ENCODE results near the gene DMD.
"Not testable (repeated sequence)": the region's sequence is repeated elsewhere in the genome, so short reads cannot be mapped to it uniquely, and the experiment has no call there.

Gene DMD

GRCh38 chrX:31377821-31378220 lies 1833.5 kb downstream of the DMD start:
- not testable (repeated sequence) for H3K27me3 Mint-ChIP-seq (ENCODE audit: low read depth); H3K9me3 Mint-ChIP-seq; H3K27ac Mint-ChIP-seq; DNase-seq (ENCODE audit: low spot score); H3K4me1 Mint-ChIP-seq (ENCODE audit: low read depth); H3K4me3 Mint-ChIP-seq; H3K36me3 Mint-ChIP-seq (ENCODE audit: low read depth)

- DNase-seq (ENCODE audit: low spot score): no peak
- Mint-ChIP-seq H3K9me3 (no peaks in the 10 kb centered on the region), H3K36me3 (ENCODE audit: low read depth) (no peaks in the 10 kb centered on the region), H3K27me3 (ENCODE audit: low read depth) (no peaks in the 10 kb centered on the region), H3K27ac (no peak overlapping the region), H3K4me3 (no peak overlapping the region), H3K4me1 (ENCODE audit: low read depth) (no peaks in the 10 kb centered on the region)
Measured at GRCh38 chrX:31376408-31377022, 1834.8 kb downstream of the DMD start.

- DNase-seq (ENCODE audit: low spot score): no peak
- Mint-ChIP-seq H3K4me3 (no peak overlapping the region), H3K27ac (no peak overlapping the region), H3K36me3 (ENCODE audit: low read depth) (no peaks in the 10 kb centered on the region), H3K9me3 (no peaks in the 10 kb centered on the region), H3K27me3 (ENCODE audit: low read depth) (no peaks in the 10 kb centered on the region), H3K4me1 (ENCODE audit: low read depth) (no peaks in the 10 kb centered on the region)
Measured at GRCh38 chrX:31374786-31375185, 1836.6 kb downstream of the DMD start.

- Mint-ChIP-seq H3K27ac (no peak overlapping the region), H3K4me3 (no peak overlapping the region), H3K36me3 (ENCODE audit: low read depth) (no peaks in the 10 kb centered on the region), H3K27me3 (ENCODE audit: low read depth) (no peaks in the 10 kb centered on the region), H3K9me3 (no peaks in the 10 kb centered on the region), H3K4me1 (ENCODE audit: low read depth) (no peaks in the 10 kb centered on the region)
- no peak for DNase-seq (ENCODE audit: low spot score)
Measured at GRCh38 chrX:31371956-31372355, 1839.4 kb downstream of the DMD start.

DNA sequence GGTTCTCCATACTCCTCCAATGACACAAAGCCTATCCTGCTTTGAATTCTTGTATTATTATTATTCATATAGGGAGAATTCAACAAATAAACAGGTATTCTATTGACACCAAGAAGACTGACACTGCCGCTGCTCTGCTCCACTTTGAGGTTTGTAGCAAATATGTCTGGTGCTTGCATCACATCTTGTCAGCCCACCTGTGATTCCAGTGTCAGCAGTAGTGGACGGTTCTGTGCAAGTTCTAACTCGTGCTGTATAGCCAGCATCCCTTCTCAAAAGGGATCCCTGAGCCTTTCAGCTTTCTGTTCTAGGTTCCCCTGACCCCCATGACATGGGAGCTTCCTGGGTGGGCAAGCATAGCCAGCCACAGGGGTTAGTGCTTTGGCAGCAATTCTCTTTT lies 1843.5 kb downstream of the DMD start:
- Mint-ChIP-seq H3K27me3 (ENCODE audit: low read depth) (no peaks in the 10 kb centered on the region), H3K36me3 (ENCODE audit: low read depth) (no peaks in the 10 kb centered on the region), H3K9me3 (no peaks in the 10 kb centered on the region), H3K4me1 (ENCODE audit: low read depth) (no peaks in the 10 kb centered on the region), H3K4me3 (no peak overlapping the region), H3K27ac (no peak overlapping the region)
- no peak for DNase-seq (ENCODE audit: low spot score)

DNA sequence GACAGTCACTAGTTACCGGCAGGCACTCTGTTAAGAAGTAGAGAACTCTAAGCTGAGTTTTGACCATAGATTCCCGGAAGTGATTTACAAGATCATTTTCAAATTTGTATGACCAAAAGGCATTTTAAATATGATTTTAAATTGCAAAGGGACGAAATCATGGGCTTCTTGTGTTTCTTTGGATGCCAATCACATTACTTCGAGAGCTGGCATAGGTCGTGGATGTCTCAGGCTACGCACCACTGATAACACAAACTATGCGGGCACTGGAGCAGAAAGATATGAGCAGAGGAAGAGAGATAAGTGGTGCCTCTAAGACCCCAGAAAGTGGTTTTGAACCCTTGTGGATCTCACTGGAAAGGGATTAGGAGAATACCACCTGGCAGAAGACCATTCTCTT lies 1845.3 kb downstream of the DMD start:
- no peak for DNase-seq (ENCODE audit: low spot score)
- Mint-ChIP-seq H3K4me3 (no peak overlapping the region), H3K27me3 (ENCODE audit: low read depth) (no peaks in the 10 kb centered on the region), H3K36me3 (ENCODE audit: low read depth) (no peaks in the 10 kb centered on the region), H3K4me1 (ENCODE audit: low read depth) (no peaks in the 10 kb centered on the region), H3K9me3 (no peaks in the 10 kb centered on the region), H3K27ac (no peak overlapping the region)

GRCh38 chrX:31356275-31357212 lies 1854.8 kb downstream of the DMD start:
- Mint-ChIP-seq H3K36me3 (ENCODE audit: low read depth) (no peaks in the 10 kb centered on the region), H3K4me3 (no peak overlapping the region), H3K27ac (no peak overlapping the region), H3K27me3 (ENCODE audit: low read depth) (no peaks in the 10 kb centered on the region), H3K9me3 (no peaks in the 10 kb centered on the region), H3K4me1 (ENCODE audit: low read depth) (no peaks in the 10 kb centered on the region)
- DNase-seq (ENCODE audit: low spot score): no peak

- H3K9me3 Mint-ChIP-seq: no peaks in the 10 kb centered on the region
- no peak overlapping the region for H3K27ac Mint-ChIP-seq
- DNase-seq (ENCODE audit: low spot score): no peak
- H3K27me3 Mint-ChIP-seq (ENCODE audit: low read depth): no peaks in the 10 kb centered on the region
- H3K4me3 Mint-ChIP-seq: no peak overlapping the region
- H3K4me1 Mint-ChIP-seq (ENCODE audit: low read depth): no peaks in the 10 kb centered on the region
- no peaks in the 10 kb centered on the region for H3K36me3 Mint-ChIP-seq (ENCODE audit: low read depth)
Measured at GRCh38 chrX:31355206-31355955, 1856.0 kb downstream of the DMD start.

DNA sequence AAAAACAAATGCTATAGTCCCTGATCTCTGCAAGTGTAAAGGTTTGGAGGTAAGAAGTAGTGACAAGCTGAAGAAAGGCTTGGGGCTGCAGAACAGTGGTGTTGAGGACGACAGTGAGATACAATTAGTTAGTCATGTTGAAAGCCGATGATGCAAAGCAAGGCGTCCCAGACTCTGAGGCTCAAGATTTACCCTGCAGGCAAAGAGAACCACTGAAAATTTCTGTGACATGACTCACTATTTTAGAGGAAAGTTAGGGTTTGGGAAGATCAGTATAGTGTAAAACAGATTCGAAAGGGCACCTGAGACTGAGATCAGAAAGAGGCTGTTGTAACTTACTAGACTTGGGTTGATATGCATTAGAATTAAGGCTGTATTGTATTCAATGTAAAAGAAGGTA lies 1858.3 kb downstream of the DMD start:
- H3K36me3 Mint-ChIP-seq (ENCODE audit: low read depth): no peaks in the 10 kb centered on the region
- no peaks in the 10 kb centered on the region for H3K9me3 Mint-ChIP-seq
- no peak overlapping the region for H3K27ac Mint-ChIP-seq
- DNase-seq (ENCODE audit: low spot score): no peak
- H3K4me3 Mint-ChIP-seq: no peak overlapping the region
- H3K27me3 Mint-ChIP-seq (ENCODE audit: low read depth): no peaks in the 10 kb centered on the region
- no peaks in the 10 kb centered on the region for H3K4me1 Mint-ChIP-seq (ENCODE audit: low read depth)

DNA sequence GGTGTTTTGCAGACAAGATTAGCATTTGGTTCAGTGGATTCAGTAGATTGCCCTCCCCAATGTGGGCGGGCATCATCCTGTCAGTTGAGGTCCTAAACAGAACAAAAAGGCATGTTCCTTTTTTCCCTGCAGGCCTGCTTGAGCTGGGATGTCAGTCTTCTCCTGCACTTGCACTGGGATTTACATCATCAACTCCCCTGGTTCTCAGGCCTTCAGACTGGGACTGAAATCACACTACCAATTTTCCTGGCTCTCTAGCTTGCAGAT lies 1860.6 kb downstream of the DMD start:
- Mint-ChIP-seq H3K27ac (no peak overlapping the region), H3K4me3 (no peak overlapping the region), H3K36me3 (ENCODE audit: low read depth) (no peaks in the 10 kb centered on the region), H3K4me1 (ENCODE audit: low read depth) (no peaks in the 10 kb centered on the region), H3K27me3 (ENCODE audit: low read depth) (no peaks in the 10 kb centered on the region), H3K9me3 (no peaks in the 10 kb centered on the region)
- DNase-seq (ENCODE audit: low spot score): no peak

DNA sequence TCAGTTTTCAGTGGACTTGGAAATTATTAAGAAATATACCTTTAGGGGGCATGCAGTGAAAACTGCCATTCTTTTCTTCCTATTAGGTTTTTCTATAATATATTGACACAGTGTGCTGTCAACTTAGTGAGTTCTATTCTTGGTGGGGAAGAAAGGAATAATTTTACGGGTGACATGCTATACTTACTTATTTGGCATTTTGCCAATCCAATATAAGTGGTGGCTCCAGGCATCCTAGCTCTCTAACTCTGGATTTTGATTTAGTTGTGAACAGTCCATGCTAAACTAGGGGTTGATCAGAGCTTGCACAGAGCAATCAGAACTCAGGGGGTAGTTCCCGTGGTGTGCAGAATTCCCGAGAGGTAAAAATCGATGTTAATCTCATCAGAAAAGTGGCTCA lies 1861.8 kb downstream of the DMD start:
- DNase-seq (ENCODE audit: low spot score): no peak
- H3K4me3 Mint-ChIP-seq: no peak overlapping the region
- no peaks in the 10 kb centered on the region for H3K9me3 Mint-ChIP-seq
- H3K27me3 Mint-ChIP-seq (ENCODE audit: low read depth): no peaks in the 10 kb centered on the region
- no peaks in the 10 kb centered on the region for H3K36me3 Mint-ChIP-seq (ENCODE audit: low read depth)
- H3K27ac Mint-ChIP-seq: no peak overlapping the region
- H3K4me1 Mint-ChIP-seq (ENCODE audit: low read depth): no peaks in the 10 kb centered on the region

DNA sequence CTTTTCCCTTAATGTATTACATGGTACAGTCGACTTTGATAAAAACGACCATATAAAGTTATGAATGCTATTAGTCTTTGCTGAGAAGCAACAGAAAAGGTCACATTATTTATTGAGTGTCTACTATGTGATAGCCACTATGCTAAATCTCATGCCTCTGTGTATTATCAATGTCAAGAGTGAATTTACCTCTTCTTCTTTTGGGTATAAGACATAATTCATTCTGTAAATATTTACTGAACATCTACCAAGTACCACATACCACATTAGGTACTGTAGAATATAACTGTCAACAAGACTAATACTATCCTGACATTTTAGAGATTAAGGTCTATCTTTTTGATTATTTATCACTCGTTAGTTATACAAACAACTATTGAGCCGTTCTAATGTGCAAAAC lies 1870.8 kb downstream of the DMD start:
- no peaks in the 10 kb centered on the region for H3K36me3 Mint-ChIP-seq (ENCODE audit: low read depth)
- no peaks in the 10 kb centered on the region for H3K27me3 Mint-ChIP-seq (ENCODE audit: low read depth)
- no peaks in the 10 kb centered on the region for H3K9me3 Mint-ChIP-seq
- no peak overlapping the region for H3K27ac Mint-ChIP-seq
- H3K4me3 Mint-ChIP-seq: no peak overlapping the region
- no peaks in the 10 kb centered on the region for H3K4me1 Mint-ChIP-seq (ENCODE audit: low read depth)
- DNase-seq (ENCODE audit: low spot score): no peak

DNA sequence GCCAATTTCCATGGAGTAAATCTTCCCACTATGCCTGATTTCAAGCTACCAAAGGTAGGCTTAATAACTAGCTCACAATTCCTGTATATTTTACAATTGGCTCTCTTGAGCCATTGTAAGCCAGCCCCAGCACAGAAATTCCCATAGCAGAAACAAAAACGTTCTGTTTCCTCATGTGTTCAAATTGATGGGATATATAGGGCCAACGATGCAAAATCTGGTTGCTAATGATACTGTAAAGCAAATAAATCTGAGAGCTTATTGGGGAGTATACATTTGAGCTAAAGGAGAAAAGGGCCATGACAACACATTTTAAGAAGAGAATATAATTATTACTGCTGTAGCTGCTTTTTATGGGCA lies 1872.4 kb downstream of the DMD start:
- no peak for DNase-seq (ENCODE audit: low spot score)
- Mint-ChIP-seq H3K4me1 (ENCODE audit: low read depth) (no peaks in the 10 kb centered on the region), H3K27me3 (ENCODE audit: low read depth) (no peaks in the 10 kb centered on the region), H3K4me3 (no peak overlapping the region), H3K36me3 (ENCODE audit: low read depth) (no peaks in the 10 kb centered on the region), H3K27ac (no peak overlapping the region), H3K9me3 (no peaks in the 10 kb centered on the region)

DNA sequence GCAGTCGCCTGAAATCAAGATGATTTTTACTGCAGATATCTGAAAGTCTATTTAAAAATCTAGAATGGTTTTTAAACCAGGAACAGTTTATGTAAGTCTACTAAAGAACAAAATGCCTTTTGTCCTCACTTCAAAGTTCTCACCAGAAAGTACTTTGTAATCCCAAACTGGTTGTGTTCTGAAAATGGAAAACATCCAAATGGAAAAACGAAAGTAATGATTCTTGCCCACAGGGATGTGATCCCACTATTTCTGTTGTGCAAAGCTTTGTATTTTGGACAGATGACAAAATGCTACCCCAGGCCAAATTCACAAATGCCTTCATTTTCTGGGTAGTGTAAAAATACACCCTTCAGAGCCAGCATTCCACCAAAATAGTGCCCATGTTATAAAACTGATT lies 1874.0 kb downstream of the DMD start:
- H3K36me3 Mint-ChIP-seq (ENCODE audit: low read depth): no peaks in the 10 kb centered on the region
- DNase-seq (ENCODE audit: low spot score): no peak
- no peaks in the 10 kb centered on the region for H3K4me1 Mint-ChIP-seq (ENCODE audit: low read depth)
- H3K27ac Mint-ChIP-seq: no peak overlapping the region
- H3K9me3 Mint-ChIP-seq: no peaks in the 10 kb centered on the region
- no peaks in the 10 kb centered on the region for H3K27me3 Mint-ChIP-seq (ENCODE audit: low read depth)
- no peak overlapping the region for H3K4me3 Mint-ChIP-seq

Measured in T-helper 2 cell treated with Interferon-gamma antibody and Interleukin-4, amounts not matched to agents 5 μg/mL and 100 μg/mL, for 36 hours (primary cell).